ENCODE results near the gene PDGFB.

Gene PDGFB

GRCh38 chr22:39291523-39291922, 46.7 kb upstream of the PDGFB start:
- no peaks in the 10 kb centered on the region for H3K9me3 ChIP-seq (ENCODE audit: insufficient read depth, low read length)
- no peak overlapping the region for H2AFZ ChIP-seq (ENCODE audit: low read depth, low read length)
- no peak overlapping the region for H3K9ac ChIP-seq (ENCODE audit: low read length)
- no peaks in the 10 kb centered on the region for H4K20me1 ChIP-seq (ENCODE audit: insufficient read depth, low read length)
- H3K27ac ChIP-seq (ENCODE audit: low read length), result no peak overlapping the region
- H3K4me3 ChIP-seq (ENCODE audit: low read length), result no peak overlapping the region
- H3K4me2 ChIP-seq (ENCODE audit: low read length), result no peak overlapping the region
- TF ChIP-seq EZH2phosphoT487 (IDR thresholded peaks at IDR 0.05; ENCODE audit: low read depth), result no peak
- TF ChIP-seq CTCF (IDR thresholded peaks at IDR 0.05; ENCODE audit: low read depth, low read length), result peak; percentile 22; the same call in 1 of the 2 replicates
- no peaks in the 10 kb centered on the region for H3K79me2 ChIP-seq (ENCODE audit: low read length)
- peaks cover 13% of the 10 kb centered on the region for H3K4me1 ChIP-seq (ENCODE audit: low read length)
- H3K36me3 ChIP-seq (replicated peaks; ENCODE audit: low read depth, low read length), result no peaks in the 10 kb centered on the region
- H3K27me3 ChIP-seq (ENCODE audit: low read depth, low read length), result no peaks in the 10 kb centered on the region

DNA sequence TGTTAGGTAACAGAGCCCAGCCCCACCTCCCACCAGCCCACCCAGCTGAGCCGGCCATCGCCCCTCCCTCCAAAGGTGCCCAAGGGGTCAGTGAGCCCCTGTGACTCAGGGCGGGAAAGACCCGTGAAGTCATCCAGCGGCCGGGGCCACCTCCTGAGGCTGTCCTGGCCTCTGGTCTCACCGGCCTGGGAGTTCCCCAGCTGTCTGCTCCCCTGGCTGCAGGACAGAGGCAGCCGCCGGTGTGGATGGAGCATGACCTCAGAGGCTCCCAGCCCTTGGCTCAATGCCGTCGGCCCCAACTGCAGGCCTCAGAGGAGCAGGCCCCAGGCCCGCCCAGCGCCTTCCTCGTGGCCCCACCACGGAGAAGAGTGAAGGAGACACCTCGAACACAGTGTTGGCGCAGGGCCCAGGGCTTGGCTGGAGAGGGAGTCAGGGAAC, 46.0 kb upstream of the PDGFB start:
- Histone ChIP-seq H3K4me2 (ENCODE audit: low read length) (no peak overlapping the region), H2AFZ (ENCODE audit: low read depth, low read length) (no peak overlapping the region), H3K4me3 (ENCODE audit: low read length) (no peak overlapping the region)

GRCh38 chr22:39289975-39290720, 45.4 kb upstream of the PDGFB start:
- TF ChIP-seq EZH2phosphoT487 (IDR thresholded peaks at IDR 0.05; ENCODE audit: low read depth) (no peak), CTCF (IDR thresholded peaks at IDR 0.05; ENCODE audit: low read depth, low read length) (no peak)
- Histone ChIP-seq H3K9me3 (ENCODE audit: insufficient read depth, low read length) (no peaks in the 10 kb centered on the region), H3K4me2 (ENCODE audit: low read length) (no peak overlapping the region), H3K79me2 (ENCODE audit: low read length) (no peaks in the 10 kb centered on the region), H3K27ac (ENCODE audit: low read length) (no peak overlapping the region), H4K20me1 (ENCODE audit: insufficient read depth, low read length) (no peaks in the 10 kb centered on the region), H3K36me3 (replicated peaks; ENCODE audit: low read depth, low read length) (no peaks in the 10 kb centered on the region), H3K4me1 (ENCODE audit: low read length) (peaks cover 13% of the 10 kb centered on the region), H3K27me3 (ENCODE audit: low read depth, low read length) (no peaks in the 10 kb centered on the region), H3K9ac (ENCODE audit: low read length) (no peak overlapping the region), H3K4me3 (ENCODE audit: low read length) (no peak overlapping the region), H2AFZ (ENCODE audit: low read depth, low read length) (no peak overlapping the region)

More for the DNA sequence above, 46.0 kb upstream of the PDGFB start:
- Histone ChIP-seq H3K79me2 (ENCODE audit: low read length) (no peaks in the 10 kb centered on the region), H3K27ac (ENCODE audit: low read length) (no peak overlapping the region), H3K9ac (ENCODE audit: low read length) (no peak overlapping the region), H3K27me3 (ENCODE audit: low read depth, low read length) (no peaks in the 10 kb centered on the region), H3K4me1 (ENCODE audit: low read length) (peaks cover 13% of the 10 kb centered on the region), H4K20me1 (ENCODE audit: insufficient read depth, low read length) (no peaks in the 10 kb centered on the region), H3K9me3 (ENCODE audit: insufficient read depth, low read length) (no peaks in the 10 kb centered on the region), H3K36me3 (replicated peaks; ENCODE audit: low read depth, low read length) (no peaks in the 10 kb centered on the region)
- no peak for TF ChIP-seq EZH2phosphoT487 (IDR thresholded peaks at IDR 0.05; ENCODE audit: low read depth)

- H3K9me3 ChIP-seq (ENCODE audit: insufficient read depth, low read length), result no peaks in the 10 kb centered on the region
- H3K4me3 ChIP-seq (ENCODE audit: low read length), result no peak overlapping the region
- no peak for TF ChIP-seq CTCF (IDR thresholded peaks at IDR 0.05; ENCODE audit: low read depth, low read length)
- TF ChIP-seq EZH2phosphoT487 (IDR thresholded peaks at IDR 0.05; ENCODE audit: low read depth), result no peak
- H2AFZ ChIP-seq (ENCODE audit: low read depth, low read length), result no peak overlapping the region
- no peaks in the 10 kb centered on the region for H3K27me3 ChIP-seq (ENCODE audit: low read depth, low read length)
- H3K4me2 ChIP-seq (ENCODE audit: low read length), result no peak overlapping the region
- no peaks in the 10 kb centered on the region for H3K79me2 ChIP-seq (ENCODE audit: low read length)
- no peak overlapping the region for H3K27ac ChIP-seq (ENCODE audit: low read length)
- H3K36me3 ChIP-seq (replicated peaks; ENCODE audit: low read depth, low read length), result no peaks in the 10 kb centered on the region
- no peak overlapping the region for H3K9ac ChIP-seq (ENCODE audit: low read length)
- H3K4me1 ChIP-seq (ENCODE audit: low read length), result peaks cover 13% of the 10 kb centered on the region
- H4K20me1 ChIP-seq (ENCODE audit: insufficient read depth, low read length), result no peaks in the 10 kb centered on the region
Observed at GRCh38 chr22:39289533-39289932, 44.8 kb upstream of the PDGFB start.
